Frontal cortex (tissue), 4 donors: ENCODE measurements around the gene TSHZ2. TPM values are rescaled to one million over a fixed set of nuclear protein-coding genes. Genes with fewer than 3 reads are reported as not detected.

Experiments
- DNase-seq, 2 donors: peaks; one replicate each; pipeline ENCODE4 v3.0.0; 2012; ENCODE audit warnings: low spot score in 2 of 2
- FAIRE-seq: peaks from 2 replicates; lab custom pipeline; 2012; peaks lifted over from hg19 to GRCh38; lab: Jason Lieb, UNC
- total RNA-seq: library from RNA; depleted of rRNA; stranded (reverse); fragments of >200 nt; gene quantifications from one replicate; pipeline ENCODE4 v1.2.3, GENCODE V29; 2014
- donor health status: control.
- donor health status: control.
- donor health status: control.

TSHZ2 gene
- total RNA-seq, 1 donor from 2014 or later = 2.4 TPM

- FAIRE-seq (no peak), DNase-seq (no peak)
These were observed 399.1 kb downstream of the TSHZ2 start for GRCh38 chr20:53371216-53371615.

GRCh38 chr20:53376021-53376420 is 403.9 kb downstream of the TSHZ2 start:
- no peak for DNase-seq
- FAIRE-seq = no peak

- DNase-seq = no peak
- no peak for FAIRE-seq
These were observed 407.1 kb downstream of the TSHZ2 start for GRCh38 chr20:53379014-53379832.

GRCh38 chr20:53379833-53380120 is 407.6 kb downstream of the TSHZ2 start:
- DNase-seq (no peak), FAIRE-seq (no peak)

GRCh38 chr20:53381568-53382262 is 409.6 kb downstream of the TSHZ2 start:
- FAIRE-seq (no peak), DNase-seq (no peak)

GRCh38 chr20:53382263-53382844 is 410.2 kb downstream of the TSHZ2 start:
- FAIRE-seq (no peak), DNase-seq (no peak)

- DNase-seq (no peak), FAIRE-seq (no peak)
These were observed 411.8 kb downstream of the TSHZ2 start for GRCh38 chr20:53383916-53384315.

- no peak for DNase-seq
- no peak for FAIRE-seq
These were observed 412.2 kb downstream of the TSHZ2 start for GRCh38 chr20:53384392-53384791.

GRCh38 chr20:53385941-53386767 is 414.0 kb downstream of the TSHZ2 start:
- FAIRE-seq (no peak), DNase-seq (no peak)

- FAIRE-seq (no peak), DNase-seq (no peak)
These were observed 416.0 kb downstream of the TSHZ2 start for GRCh38 chr20:53387983-53388675.

GRCh38 chr20:53389516-53390300 is 417.6 kb downstream of the TSHZ2 start:
- FAIRE-seq (no peak), DNase-seq (no peak)

GRCh38 chr20:53390770-53391169 is 418.6 kb downstream of the TSHZ2 start:
- DNase-seq = no peak
- FAIRE-seq = no peak

- no peak for FAIRE-seq
- DNase-seq = no peak
These were observed 422.3 kb downstream of the TSHZ2 start for GRCh38 chr20:53394433-53394832.

- FAIRE-seq (no peak), DNase-seq (no peak)
These were observed 423.2 kb downstream of the TSHZ2 start for GRCh38 chr20:53395188-53395923.

GRCh38 chr20:53399083-53399482 is 426.9 kb downstream of the TSHZ2 start:
- FAIRE-seq (no peak), DNase-seq (no peak)

- no peak for FAIRE-seq
- no peak for DNase-seq
These were observed 427.6 kb downstream of the TSHZ2 start for GRCh38 chr20:53399592-53400335.

GRCh38 chr20:53402233-53403005 is 430.3 kb downstream of the TSHZ2 start:
- no peak for DNase-seq
- no peak for FAIRE-seq
